Eye (tissue), 1 donor: Measurements from ENCODE around the gene DNAJB8.
A peak's percentile ranks its signal among the peaks of the same experiment; 100 is the strongest.

ENCODE experiments used
- DNase-seq: peaks from one replicate; pipeline ENCODE4 v3.0.0-alpha.2; 2015

Gene DNAJB8

DNA sequence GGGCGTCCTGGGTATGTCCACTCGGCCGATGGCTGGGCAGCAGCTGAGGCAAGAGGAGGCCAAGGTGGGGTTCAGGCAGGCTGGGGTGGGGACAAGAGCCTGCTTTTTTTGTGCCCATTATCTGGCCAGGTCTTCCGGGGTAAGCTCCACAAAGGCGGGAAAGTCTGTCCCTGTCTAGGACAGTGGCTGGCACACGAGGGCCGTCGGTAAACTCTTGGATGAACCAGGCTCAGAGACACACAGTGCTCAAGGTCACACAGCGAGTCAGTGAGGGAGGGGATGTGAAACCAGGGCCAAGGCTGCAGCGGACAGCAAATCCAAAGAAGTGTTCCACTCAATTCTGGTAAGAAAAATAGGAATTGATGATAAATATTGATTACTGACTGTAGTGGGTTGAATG is 2.9 kb downstream of the DNAJB8 start:
- DNase-seq: no peak

DNA sequence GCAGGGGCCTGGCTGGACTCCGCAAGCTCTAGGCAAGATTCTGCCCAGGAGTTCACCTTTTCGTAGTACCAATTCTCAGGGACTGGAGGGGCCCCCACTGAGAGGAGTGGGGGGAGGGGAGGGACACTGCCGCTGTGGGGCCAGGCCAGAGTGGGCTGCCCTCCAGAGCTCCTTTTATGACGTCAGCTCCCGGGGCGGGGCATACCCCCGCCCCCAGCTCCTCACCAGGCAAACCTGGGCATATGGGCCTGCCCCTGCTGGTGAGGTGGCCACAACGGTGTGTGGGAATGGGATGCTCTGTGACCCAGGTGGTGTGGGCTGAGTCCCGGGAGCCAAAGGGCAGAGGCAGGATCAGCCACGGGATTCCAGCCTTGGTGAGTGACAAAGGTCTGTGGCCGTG is 3.3 kb downstream of the DNAJB8 start:
- DNase-seq: no peak

DNA sequence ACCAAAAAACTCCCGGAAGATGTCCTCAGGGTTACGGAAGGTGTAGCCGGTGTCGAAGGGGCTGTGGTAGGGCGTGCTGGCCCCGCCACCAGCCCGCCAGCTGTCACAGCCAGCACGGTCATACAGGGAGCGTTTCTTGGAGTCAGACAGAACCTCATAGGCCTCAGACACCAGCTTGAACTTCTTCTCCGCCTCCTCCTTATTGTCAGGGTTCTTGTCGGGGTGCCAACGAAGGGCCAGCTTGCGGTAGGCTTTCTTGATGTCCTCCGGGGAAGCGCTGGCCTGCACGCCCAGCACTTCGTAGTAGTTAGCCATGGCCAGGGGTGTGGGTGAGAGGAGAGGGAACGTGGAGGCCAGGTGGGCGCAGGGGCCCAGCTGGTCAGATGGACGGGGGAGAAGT is 3.8 kb downstream of the DNAJB8 start:
- no peak for DNase-seq

DNA sequence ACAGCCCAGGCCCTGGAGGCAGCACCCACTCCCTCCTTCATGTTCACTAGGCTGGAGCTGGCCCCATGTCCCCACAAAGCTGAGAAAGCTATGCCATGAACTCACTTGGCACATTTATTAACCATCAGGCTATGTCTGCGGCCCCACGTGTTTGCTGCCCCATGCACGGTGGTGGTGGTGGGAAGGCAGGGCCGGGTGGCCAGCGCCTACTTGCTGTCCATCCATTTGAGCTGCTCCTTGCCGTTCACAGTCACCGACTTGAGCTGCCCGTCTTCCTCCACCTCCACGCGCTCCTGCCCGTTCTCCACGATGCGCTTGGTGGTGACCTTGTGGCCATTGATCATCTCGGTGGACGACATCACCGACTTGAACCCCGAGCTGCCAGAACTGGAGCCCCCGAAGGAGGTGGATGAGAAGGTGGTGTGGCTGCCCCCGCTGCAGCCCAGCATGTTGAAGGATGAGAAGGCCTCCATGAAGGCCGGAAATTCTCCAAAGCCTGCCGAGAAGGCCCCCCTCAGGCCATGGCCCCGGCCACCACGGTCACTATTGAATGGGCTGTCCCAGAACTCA is 4.3 kb downstream of the DNAJB8 start:
- DNase-seq: no peak

DNA sequence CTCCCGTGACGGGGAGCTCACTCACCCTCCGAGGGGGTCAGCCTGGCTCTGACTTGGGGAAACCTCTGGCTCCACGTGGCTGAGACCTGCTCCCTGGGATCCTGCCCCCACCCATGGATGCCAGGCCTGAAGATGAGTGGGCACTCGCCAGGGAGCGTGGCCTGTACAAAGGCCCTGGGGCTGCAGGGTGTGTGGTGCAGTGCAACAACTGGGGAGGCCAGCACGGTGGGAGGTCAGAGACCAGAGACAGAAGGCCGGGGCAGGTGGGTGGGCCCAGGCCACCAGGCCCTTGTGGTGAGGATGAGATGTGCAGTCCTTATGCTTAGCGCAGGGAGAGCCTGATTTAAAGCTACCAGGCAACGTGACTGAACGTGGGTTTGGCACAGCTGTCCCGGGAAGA is 5.0 kb downstream of the DNAJB8 start:
- DNase-seq: no peak

DNA sequence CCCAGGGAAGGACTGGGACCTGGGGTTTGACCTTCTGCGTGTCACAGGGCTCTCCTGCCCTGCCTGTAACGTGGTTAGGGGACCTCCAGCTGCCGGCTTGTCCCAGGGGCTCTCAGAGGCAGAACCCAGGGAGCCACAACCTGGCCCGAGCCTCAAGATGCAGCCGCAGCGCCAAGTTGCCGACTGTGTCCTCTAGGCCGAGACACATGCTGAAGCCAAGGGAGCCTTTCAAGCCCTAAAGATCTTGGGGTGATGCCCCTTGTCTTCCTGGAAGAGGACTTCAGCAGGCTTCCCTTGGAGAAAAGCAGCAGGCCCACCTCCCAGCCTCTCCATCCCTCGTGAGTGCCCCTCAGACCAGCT is 7.2 kb downstream of the DNAJB8 start:
- no peak for DNase-seq

DNA sequence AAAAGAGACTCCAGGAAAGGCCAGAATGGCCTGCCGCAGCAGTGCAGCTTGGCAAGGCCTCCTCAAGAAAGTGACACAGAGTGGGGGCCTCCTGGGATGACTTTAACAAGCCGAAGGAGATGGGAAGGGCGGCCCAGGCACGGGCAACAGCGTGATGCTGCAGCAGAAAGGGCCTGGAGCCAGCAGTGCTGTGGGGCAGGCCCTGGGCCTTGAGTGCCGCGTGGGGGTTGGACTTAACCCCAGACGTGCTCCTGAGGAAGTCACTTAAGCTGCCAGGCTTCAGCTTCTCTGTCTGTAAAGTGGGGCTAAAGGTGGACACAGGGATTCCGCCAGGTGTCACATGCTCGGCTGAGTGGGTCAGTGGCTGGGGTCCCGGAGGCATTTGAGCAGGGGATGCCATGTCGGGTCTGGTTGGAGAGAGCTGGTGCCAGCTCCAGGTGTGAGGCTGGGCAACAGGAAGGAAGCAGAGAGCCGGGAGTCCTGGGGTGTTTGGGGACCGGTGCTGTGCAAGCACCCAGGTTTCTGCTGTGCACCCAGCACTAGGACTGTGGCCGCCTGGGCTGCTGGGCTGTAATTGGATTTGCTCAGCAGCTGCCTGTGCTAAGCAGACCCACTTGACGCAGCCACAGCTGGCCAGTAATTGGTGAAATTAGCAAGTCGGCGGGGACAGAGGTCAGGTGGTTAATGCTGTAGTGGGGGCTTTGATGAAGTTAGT is 7.8 kb downstream of the DNAJB8 start:
- DNase-seq: peak; percentile 37

DNA sequence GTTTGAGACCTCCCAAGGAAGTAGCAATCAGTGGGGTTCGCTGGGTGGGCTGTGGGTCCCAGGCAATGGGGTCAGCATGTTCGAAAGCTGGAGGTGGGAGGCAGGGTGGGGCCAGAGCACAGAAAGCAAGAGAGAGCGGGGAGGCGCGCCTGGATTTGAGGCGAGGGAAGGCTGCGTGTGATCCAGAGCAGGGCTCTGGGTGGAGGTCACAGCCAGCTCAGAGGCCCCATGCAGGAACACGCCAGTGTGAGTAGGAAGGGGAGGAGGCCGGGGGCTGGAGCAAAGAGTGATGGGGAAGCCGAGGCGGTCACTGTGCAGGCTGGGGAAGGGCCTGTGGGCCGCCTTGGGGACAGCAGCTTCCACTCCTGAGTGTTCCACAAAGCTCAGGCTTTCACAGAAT is 8.8 kb downstream of the DNAJB8 start:
- no peak for DNase-seq

DNA sequence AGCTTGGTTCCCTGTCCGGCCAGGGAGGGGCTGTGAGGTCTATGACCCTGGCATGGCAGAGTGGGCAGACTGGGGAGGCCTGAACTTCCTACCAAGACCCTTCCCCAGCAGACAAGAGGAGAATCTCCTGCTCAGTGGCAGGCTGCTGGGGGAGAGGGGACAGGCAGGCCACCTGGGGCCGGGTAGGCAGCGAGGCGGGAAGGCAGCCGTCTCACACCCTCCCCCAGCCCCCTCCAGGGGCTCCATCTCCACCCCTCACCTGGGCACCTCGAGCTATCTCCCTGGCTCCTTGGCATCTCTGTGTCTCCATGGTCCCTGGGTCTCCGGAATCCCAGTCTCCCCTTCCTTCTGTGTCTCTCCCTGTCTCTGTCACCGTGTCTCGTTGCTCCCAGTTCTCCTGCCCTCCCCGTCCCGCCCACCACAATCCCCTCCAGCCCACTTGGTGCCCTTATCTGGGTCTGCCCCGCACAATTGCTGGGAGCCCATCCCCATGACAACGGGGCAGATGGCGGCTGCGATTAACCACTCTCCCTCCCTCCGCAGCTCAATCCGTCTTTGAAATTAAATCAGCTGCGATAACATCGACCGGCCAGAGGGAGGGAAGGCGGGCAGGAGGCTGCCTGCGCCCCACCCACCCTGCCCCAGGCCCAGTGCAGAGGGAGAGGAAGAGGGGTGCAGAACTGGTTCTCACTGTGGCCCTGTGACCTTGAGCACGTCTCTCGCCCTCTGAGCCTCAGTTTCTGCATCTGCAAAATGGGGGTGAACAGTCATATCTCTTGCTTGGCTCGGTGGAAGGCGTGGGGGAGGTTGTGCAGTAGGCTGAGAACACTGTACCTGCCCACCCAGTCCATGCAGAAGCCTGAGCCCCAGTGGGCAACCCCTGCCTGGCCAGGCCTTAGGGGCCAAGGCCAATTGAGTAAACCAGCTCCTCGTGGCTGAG is 9.6 kb downstream of the DNAJB8 start:
- DNase-seq: peak; percentile 80

DNA sequence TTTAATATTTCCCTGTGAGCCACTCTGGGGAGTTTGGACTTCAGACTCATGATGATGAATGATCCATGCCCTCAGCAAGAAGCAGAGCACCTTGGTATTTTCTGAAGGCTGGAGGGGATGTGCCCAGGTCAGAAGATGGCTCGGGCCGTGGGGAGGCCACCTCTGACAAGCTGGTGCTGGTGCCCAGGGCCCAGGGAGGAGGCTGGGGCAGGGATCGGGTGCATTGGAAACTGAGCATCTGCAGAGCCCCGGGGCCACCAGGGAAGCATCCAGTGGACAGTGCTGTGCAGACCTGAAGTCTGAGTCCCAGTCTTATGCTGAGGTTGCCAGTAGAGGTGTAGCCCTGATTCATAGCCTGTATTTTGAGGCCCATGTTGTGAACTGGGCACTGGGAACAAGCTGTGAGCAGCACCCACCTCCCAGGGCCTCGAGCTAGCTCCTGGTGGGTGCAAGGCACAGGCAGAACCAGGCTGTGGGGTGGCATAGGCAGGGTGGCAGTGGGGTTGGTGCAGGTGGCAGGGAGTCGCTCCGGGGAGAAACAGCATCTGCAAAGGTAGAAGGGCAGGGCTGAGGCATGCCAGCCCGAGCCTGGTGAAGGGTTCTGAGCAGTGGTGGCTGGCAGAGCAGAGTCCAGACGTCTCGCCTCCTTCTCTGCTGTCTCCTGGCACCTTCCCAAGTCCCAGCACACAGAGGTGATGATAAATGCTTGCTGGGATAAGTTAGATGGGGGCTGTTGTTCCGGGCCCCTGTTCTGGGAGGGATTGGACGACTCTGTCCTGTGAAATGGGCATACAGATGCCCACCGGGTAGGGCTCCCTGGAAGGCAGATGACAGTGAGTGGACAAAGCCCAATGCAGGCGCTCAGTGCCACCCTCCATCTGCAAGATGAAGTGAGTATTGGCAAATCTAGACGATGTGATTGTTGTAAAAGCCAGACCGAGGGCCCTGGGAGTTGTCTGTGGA is 10.6 kb downstream of the DNAJB8 start:
- DNase-seq: no peak

DNA sequence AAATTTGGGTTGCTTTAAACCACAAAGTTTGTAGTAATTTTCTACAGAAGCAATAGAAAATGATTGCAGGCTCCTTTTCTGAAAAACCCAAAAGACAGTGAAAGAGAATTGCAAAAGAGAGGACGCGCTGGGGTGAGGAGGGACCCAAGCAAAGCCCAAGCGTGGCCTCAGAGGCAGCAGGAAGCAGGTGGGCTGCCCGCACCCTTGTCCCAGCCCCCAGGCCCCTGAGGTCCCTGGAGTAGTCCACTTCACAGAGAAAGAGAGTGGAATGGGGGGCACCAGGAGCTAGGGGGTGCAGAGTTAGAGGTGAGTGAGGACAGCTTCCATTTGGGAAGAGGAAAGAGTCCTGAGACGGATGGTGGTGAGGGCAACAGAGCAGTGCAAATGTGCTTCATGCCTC is 11.6 kb downstream of the DNAJB8 start:
- DNase-seq: no peak

DNA sequence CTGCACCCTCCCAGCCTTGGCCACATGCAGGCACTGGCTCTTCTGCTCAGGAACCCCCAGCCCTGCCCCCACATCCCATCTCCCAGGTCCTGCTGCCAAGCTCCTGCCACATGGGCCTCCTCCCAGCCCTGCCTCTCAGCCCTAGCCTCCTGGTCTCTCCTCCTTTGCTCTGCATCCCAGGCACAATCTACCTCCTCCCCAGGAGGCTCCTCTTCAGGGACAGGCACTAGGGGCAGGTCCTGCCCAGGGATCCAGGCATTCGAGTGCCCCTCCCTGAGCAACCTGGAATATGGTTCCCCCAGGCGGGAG is 12.4 kb downstream of the DNAJB8 start:
- no peak for DNase-seq

DNA sequence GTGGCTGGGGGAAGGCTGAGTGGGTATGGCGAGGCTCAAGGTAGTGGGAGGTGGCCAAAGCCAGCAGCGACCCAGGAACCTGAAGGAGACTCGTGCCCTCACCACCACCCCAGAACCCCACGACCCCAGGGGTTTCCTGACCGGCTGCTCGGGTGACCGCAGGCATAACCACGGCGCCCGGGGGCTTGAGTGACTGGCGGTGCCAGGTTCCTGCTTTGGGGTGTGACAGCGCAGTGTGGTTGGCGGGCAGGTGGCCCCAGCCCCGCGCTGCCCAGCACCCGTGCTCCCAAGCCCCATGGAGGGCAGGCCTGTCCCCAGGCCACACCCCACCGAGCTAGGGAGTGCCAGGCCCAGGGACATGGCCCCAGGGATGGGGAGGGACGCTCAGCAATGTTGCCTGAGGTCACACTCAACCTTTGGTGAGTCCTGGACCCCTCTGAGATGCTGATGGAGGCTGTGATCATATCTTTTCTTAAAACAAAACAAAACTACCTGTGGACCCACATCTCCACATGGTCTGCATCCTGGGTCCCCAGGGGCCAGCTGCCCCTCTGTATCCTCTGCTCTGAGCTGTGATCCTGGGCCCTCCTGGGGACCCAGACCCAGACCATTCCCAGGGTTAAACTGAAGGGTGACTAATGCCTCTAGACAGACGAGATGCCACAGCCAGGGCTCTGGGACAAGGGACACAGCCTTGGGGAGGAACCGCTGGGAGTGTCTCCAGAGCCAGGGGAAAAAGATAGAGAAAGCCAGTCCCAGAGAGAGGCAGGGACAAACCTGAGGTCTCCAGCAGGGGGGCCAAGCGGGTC is 13.0 kb downstream of the DNAJB8 start:
- no peak for DNase-seq

DNA sequence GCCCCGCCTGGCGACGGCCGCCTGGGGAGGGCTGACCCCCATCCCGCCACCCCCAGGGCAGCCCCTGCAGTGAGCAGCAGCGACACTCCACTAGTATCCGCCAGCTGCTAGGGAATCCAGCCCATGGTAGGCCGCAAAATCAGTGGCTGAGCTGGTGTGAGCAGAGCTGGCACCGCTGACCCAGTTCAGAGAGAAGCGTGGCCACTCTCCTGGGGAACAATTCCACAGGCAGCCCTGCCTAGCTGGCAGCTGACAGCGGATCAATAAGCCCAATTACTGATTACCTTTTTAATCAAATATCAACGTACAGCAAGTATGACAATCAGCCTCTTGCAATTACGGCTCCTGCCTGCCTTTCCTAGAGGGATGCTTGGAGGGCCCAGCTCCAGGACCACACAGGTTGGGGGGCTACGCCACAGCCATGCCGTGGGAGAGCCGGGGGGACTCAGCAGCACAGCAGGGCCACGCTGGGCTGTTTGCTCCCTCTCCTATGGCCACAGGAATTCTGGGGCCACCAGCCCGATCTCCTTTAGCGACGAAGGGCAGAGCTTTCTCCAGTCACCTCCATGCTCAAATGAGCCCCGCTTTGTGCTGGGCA is 13.9 kb downstream of the DNAJB8 start:
- DNase-seq: peak; percentile 35

DNA sequence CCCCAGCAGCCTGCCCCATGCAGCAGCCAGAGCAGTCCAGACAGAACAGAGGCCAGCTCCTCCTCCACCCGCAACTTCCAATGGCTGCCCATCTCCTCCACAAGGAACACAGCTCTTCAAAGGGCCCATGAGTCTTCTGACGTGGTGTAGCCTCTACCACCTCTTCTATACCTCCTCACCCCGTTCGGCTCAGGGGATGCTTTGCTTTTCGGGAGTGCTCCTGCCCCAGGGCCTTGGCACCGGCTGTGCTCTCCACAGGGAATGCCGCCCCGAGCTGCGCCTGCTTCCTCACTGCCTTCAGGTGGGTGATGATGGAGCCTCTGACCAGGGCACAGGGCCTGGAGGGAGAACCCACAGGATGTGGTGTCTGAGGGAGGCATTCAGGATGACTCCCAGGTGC is 14.6 kb downstream of the DNAJB8 start:
- DNase-seq: no peak

DNA sequence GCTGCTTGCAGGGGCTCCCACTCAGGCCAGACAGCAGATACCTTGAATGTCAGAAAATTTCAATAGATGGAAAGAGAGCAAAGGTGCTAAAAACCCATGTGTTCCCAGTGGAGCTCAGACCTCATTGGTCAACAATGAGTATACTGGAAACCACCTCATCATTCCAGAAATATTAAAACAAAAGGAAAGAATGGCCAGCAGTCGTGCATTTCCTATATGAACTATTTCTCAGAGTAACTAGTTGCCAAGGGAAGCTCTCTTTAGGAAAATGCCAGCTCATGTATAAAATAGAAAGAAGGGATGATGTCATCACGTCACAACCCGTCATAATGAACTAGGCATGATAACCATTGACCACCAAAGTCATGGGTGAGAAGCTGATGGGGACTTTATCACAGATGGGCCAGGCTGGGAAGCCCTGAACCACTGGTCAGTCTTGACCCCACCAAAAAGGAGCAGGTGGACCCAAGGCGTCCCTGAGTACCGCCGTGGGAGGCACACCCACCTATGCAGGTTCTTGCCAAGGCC is 17.5 kb downstream of the DNAJB8 start:
- no peak for DNase-seq

DNA sequence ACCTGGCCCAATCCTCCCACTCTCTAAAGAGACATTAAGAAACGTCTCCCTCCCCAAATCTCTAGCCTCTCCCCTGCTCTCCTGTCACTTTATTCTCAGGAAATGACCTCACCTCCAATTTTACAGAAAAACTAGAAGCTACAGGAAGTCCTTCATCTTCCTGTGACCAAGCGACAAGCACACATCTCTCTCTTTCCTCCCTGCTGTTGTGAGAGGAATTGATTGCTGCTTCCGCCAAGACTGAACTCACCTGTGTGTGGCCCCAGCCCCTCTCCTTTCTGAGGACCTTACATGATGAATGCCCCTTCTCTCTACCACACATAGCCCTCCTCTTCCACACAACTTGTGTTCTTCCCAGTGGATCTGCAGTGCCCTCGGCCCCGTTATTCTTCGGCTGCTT is 18.2 kb downstream of the DNAJB8 start:
- no peak for DNase-seq

DNA sequence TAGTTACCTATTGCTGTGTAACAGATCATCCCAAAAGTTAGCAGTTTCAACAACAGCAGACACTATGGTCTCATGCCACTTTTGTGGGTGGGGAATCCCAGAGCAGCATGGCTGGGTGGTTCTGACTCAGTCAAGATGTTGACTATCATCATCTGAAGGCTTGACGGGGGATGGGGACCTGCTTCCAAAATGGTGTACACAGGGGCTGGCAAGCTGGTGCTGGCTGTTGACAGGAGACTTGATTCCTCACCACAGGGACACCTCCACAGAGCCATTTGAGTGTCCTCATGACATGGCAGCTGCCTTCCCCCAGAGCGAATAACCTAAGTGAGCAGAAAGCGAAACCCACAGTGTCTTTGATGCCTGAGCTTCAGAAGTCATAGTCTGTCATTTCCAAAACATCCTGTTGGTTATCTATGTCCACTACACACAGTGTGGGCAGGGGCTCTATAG is 19.1 kb downstream of the DNAJB8 start:
- no peak for DNase-seq

DNA sequence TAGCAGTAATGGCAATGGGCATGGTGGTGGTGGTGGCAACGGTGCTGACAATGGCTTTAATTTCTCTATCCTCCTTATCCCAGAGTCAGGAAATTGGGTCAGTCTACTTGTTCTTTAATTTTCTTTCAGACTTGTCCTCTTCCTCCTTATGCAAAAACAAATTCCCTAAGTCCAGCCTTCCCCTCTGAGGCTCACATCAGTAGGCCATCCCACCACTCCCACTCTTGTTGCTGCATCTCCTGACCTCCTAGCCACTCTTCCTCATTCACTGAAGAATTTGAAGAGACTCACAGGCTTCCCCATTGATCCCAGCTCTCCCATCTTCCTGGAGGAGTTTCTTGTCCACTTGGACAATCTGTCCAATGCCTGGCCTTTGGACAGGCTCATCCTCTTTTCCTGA is 19.9 kb downstream of the DNAJB8 start:
- no peak for DNase-seq

DNA sequence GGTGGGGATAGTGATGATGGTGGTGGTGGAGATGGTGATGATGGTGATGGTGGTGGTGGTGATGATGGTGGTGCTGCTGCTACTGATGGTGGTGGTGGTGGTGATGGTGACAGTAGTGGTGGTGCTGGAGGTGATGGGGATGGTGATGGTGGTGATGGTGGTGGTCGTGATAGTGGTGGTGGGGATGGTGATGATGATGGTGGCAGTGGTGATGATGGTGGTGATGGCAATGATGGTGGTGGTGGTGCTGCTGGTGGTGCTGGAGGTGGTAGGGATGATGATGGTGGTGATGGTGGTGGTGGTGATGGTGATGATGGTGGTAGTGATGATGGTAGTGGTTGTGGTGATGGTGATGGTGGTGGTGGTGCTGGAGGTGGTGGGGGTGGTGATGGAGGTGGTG is 21.3 kb downstream of the DNAJB8 start:
- DNase-seq: no peak

DNA sequence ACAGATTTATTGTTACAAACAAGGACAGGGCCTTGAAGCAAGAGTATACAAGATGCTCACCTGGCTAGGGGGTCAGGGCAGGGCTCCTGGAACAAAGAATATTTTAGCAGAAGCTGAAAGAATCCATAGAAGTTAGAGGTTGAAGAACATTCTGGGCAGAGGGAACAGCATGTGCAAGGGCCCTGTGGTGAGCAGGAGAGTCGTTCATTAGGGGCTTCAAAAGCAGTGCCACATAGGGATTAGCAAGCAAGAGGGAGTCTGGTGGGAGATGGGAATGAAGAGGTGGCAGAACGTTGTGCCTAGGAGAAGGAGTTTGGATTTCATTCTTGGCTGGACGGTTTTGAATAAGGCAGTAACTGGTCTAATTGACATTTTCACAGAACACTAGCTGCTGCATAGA is 22.9 kb downstream of the DNAJB8 start:
- no peak for DNase-seq
